Stimulated activated CD4-positive, alpha-beta T cell treated with anti-CD3 and anti-CD28 coated beads, TNF-alpha, amount 100 ng/mL, for 1 hour (primary cell): Measurements from ENCODE around the gene FAM72C.
"Not testable (repeated sequence)": the region's sequence is repeated elsewhere in the genome, so short reads cannot be mapped to it uniquely, and the experiment has no call there.

Experiments
- DNase-seq, 3 donors: peaks; one replicate each; pipeline ENCODE4 v3.0.0-alpha.2; 2020; ENCODE audit warnings: low read depth in 3 of 3, low spot score in 1 of 3

Gene FAM72C

DNA sequence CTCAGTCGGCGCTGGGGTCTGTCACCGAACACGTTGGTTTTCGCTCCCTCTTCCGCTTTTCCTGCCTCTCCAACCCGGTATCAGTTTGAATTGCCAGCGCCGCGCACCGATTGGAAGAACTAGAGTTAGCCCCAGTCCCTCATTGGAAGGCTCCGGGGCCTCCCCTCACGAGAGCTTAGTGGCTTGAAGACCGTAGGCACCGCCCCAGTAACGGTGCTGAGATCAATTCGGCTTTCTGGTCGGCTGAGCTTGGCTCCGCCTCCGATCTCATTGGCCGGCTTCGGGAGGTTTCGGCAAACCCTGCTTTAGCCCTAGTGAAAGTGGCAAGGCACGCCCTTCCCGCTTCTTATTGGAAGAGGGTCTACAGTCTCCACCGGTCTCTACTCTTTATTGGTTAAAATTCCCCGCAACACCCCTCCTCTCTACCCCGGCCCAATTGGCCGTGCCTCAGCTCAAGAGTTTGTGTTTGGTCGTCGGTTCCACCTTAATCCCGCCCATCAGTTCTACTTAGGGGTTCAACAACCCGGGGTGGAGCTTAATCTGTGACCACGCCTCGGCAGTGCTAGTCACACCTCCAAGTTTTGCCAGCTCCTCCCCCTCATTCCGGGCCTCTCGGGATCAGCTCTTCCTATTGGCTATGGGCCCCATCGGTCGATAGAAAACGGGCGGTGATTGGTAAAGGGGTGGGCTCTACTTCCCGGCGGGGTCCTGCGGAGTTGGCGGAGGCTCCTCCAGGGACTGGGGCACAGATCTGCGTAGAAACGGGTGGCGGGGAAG, at the start of gene FAM72C:
TSS of gene FAM72C (minus strand) at position 63 of the 777 bp plus-strand sequence. CDS start 845 bp downstream, outside the sequence.
- DNase-seq: not testable (repeated sequence)

DNA sequence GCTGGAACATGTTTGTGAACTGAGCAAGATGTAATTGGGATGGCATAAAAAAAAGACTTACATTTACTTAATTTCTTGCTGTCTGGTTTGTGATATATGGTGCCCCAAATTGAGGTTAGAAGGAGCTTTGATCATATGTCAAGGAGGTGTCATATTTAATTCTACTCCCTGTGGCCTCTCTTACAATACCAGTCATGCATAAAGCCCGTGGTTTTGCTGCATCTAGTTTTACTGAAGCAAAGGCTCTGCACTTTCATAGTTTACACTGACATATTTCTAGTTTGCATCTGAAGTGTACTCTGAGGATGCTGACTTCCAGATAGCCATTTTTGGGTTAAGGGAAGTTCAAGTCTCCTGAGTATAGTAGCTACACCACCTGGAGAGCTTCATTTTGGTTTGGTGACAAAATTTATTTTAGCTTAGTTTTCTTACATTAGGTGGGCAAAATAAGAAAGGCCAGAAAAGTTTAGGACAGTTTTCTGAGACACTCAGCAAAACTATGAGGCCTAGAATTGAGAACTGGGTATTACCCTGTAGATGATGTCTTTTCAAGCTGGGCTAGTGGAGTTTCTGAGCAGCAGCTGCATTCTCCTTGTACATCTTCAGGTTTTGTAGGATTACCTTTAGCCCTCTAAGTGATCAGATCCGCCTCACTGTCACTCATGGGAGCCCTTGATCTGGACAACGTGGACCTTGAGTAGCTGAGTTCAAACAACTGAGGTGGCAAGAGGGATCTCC, 48.4 kb upstream of the FAM72C start:
- not testable (repeated sequence) for DNase-seq

DNA sequence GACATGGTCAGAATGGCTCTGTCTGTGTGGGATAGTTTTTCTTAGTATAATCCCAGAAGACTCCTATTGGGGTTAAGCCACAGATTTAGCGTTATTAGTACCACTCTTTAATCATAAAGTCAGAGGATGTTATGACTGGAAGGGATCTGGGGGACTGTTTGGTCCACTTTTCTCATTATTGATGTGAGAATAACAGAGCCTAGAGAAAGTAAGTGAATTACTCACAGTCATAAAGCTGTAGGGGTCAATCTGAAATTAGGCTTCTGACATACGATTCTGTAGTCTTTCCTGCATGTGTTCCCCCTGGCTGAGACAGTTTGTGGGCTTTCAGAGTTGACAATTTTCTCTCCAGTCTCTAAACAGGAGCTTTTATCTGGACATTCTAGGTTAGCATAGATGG, 47.3 kb upstream of the FAM72C start:
- not testable (repeated sequence) for DNase-seq

GRCh38 chr1:144015180-144015966, 43.6 kb upstream of the FAM72C start:
- not testable (repeated sequence) for DNase-seq

GRCh38 chr1:144014528-144014927, 42.7 kb upstream of the FAM72C start:
- not testable (repeated sequence) for DNase-seq

DNA sequence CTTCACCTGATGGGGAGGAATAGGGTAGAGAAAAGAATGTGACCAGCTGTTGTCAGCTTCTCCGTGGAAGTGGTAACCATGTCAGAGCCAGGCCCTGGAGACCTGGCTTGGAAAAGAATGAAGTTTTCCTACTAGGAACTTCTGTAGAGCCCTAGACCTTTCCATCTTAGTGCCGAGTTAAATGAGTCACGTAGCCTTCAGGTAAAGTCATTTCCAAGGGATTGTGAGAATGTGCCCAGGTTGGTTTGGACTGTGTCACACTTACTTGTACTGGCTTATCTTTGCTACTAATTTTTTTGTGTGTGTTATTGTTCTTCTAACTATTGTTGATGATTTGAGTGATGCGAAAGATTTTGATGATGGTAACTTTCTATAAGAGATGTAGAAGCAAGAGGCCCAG, 42.3 kb upstream of the FAM72C start:
- not testable (repeated sequence) for DNase-seq

DNA sequence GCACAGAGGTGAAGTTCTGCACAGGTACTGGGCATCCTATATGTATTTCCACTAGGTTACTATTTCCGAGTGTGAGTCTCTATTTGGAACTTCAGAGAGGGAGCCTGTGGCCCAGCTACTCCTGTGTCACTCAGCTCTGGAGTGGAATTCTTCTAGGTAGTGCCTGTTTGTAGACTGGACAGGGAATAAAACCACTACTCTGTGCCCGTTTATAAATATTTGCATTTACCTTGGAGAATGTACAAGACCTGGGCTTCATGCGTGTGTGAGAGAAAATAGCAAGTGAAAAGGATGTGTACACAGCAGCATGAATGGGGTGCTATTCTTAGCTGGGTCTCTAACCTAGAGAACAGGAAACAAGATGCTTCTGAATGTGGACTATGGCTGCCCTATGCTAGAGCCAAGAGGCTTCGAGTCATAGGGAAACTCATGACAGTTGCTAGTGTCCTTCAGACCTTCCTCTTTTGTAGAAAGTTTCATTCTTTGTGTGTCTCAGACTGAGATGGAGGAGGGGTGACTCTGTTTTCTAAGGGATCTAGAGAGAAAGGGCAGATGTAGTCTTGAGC, 40.5 kb upstream of the FAM72C start:
- DNase-seq: not testable (repeated sequence)

DNA sequence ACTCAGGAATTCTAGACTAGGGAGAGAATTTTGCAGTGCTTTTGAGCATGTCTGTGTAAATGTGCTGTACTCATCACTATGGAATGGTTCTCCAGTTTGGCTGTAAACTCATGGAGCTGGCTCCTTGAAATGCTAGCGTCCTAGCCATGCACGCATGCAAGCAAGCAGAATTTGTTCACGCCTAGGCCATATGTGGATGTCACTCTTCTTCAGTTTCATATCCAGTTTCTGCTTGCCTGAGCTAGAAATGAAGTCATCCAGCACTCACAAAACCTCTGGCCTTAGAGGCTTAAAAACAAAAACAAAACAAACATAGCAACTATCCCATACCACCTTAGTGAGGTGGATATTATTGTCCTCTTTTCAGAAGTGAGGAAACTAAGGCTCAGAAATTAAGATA, 37.6 kb upstream of the FAM72C start:
- not testable (repeated sequence) for DNase-seq

- DNase-seq: not testable (repeated sequence)
Measured at GRCh38 chr1:144004259-144004658, 32.5 kb upstream of the FAM72C start.

GRCh38 chr1:144003306-144004029, 31.7 kb upstream of the FAM72C start:
- DNase-seq: not testable (repeated sequence)

DNA sequence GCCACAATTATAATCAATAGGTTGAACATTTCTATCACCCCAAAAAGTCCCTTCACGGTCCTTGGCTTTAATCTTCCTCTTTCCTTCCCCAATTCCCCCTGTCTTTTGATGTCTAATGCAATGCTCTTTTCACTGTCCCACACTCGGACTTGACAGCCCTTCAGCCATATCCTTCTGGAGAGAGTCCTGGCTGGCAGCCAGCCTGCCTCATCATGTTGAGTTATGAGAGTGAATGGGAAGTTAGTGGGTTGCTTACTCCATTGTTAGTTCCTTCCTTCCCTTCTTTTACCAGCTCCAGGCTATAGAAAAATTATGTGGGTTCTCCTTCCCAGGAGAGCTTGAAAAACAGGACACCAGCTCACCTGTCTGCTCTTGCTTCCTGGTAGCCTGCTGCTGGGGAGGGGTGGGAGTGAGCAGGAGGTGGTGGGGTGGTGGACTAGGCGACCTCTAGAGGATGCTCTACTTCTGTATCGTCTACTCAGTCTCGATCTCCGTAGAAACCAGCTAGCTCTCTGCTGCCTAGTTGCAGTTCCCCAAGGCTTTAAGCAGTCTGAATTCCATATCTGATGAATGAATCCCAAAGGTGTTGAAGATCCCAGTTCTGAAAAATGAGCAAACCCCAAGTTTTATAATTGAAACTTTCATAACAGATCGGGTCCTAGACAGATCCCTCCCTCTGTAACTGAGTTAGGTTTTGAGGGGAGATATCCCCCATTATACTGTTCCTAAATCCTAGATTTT, 30.5 kb upstream of the FAM72C start:
- not testable (repeated sequence) for DNase-seq

GRCh38 chr1:144001077-144001476, 29.3 kb upstream of the FAM72C start:
- DNase-seq: not testable (repeated sequence)

GRCh38 chr1:143996020-143996419, 24.2 kb upstream of the FAM72C start:
- DNase-seq: not testable (repeated sequence)

GRCh38 chr1:143993301-143993907, 21.6 kb upstream of the FAM72C start:
- DNase-seq: not testable (repeated sequence)

GRCh38 chr1:143990699-143991098, 18.9 kb upstream of the FAM72C start:
- not testable (repeated sequence) for DNase-seq

- not testable (repeated sequence) for DNase-seq
Measured at GRCh38 chr1:143989719-143990118, 17.9 kb upstream of the FAM72C start.

DNA sequence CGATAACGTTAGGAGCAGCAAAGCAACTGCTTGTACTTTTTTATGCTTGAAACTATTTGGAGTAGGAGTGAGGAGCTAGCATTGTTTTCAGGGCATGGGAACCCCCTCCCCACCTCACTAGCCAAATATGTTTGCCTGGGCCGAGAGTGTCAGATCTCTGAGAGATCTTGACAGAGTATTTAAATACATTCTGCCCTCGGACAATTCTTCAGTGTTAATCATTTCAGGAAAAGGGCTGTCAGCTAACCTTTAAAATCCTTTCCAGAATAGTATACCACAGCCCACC, 17.6 kb upstream of the FAM72C start:
- DNase-seq: not testable (repeated sequence)

- not testable (repeated sequence) for DNase-seq
Measured at GRCh38 chr1:143988602-143989426, 17.0 kb upstream of the FAM72C start.

DNA sequence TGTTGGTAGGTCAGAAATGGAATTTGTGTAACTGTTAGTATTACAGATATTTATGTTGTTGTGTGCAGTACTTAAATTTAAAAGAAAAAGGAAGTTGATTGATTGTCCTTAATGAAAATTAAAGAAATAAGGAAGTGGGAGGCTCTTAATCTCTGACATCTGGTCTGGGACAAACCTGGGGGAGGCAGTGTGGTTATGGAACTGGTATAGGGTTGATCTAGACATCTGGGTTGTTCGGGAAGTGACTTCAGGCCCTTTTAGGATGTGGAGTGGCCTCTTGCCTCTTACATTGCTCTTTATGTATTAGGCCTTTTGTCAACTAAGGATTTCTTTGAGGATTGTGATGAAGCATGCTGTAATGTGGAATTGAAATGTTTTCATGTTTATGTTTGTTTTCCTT, 16.1 kb upstream of the FAM72C start:
- DNase-seq: not testable (repeated sequence)
